ENCODE data around the gene LHX5.

DNA sequence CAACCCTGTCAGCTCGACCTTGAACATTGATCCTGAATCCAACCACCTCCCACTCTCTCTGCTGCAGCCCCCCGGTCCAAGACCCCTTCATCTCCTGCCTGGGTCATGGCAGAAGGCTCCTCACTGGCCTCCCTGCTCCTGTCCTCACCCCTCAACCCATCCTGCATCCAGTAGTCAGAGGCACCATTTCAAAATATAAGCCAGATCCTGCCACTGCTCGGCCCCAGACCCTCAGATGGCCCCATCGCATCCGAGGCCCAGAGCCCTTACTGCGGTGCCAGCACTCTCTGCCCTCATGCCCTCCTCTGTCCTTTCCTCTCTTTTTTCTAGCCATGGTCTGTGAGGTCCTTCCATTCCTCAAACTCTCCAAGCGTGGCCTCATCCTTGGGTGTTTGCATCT is 34.3 kb upstream of the LHX5 start:
- TF ChIP-seq, protein P1, sequence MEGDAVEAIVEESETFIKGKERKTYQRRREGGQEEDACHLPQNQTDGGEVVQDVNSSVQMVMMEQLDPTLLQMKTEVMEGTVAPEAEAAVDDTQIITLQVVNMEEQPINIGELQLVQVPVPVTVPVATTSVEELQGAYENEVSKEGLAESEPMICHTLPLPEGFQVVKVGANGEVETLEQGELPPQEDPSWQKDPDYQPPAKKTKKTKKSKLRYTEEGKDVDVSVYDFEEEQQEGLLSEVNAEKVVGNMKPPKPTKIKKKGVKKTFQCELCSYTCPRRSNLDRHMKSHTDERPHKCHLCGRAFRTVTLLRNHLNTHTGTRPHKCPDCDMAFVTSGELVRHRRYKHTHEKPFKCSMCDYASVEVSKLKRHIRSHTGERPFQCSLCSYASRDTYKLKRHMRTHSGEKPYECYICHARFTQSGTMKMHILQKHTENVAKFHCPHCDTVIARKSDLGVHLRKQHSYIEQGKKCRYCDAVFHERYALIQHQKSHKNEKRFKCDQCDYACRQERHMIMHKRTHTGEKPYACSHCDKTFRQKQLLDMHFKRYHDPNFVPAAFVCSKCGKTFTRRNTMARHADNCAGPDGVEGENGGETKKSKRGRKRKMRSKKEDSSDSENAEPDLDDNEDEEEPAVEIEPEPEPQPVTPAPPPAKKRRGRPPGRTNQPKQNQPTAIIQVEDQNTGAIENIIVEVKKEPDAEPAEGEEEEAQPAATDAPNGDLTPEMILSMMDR (IDR thresholded peaks at IDR 0.05): no peak
- no peak for TF ChIP-seq POLR2A (IDR thresholded peaks at IDR 0.05)
